H1 (cell line): Measurements from ENCODE around the gene DHFR2. TPM values are rescaled to one million over a fixed set of nuclear protein-coding genes. Genes with fewer than 3 reads are reported as not detected.

Experiments
- CTCF ChIA-PET: fragments of 300-600 bp; sonication (Branson Sonifier 250); formaldehyde crosslinking; loops from one replicate; lab custom pipeline; 2021; ENCODE audit not compliant: partially characterized antibody; lab: Charles Lee
- POLR2A ChIA-PET: fragments of 300-600 bp; sonication (Branson Sonifier 250); formaldehyde crosslinking; loops from one replicate; lab custom pipeline; 2021; ENCODE audit warnings: inconsistent platforms; ENCODE audit not compliant: partially characterized antibody; lab: Charles Lee
- DNase-seq, 2 experiments: peaks; one replicate each; pipeline versions ENCODE4 v3.0.0 to v3.0.0-alpha.2; 2010 to 2022; ENCODE audit warnings: low spot score in 2 of 2, low read depth in 1 of 2, mixed read lengths in 1 of 2
- FAIRE-seq: peaks from 2 replicates; lab custom pipeline; 2011; peaks lifted over from hg19 to GRCh38; lab: Jason Lieb, UNC
- H2AFZ ChIP-seq: 2 replicates; pipeline ENCODE4 v1.8.1; 2012; ENCODE audit warnings: low read length, inconsistent platforms
- H2AK5ac ChIP-seq: 2 replicates; pipeline ENCODE4 v1.6.1; 2013; ENCODE audit warnings: low read depth, low read length
- H2BK120ac ChIP-seq: replicated peaks from 2 replicates; pipeline ENCODE3; 2013; ENCODE audit warnings: low read depth, low read length, inconsistent platforms
- H2BK12ac ChIP-seq: 2 replicates; pipeline ENCODE4 v1.6.1; 2013; ENCODE audit warnings: low read depth, low read length
- H2BK15ac ChIP-seq: 2 replicates; pipeline ENCODE4 v1.6.1; 2013; ENCODE audit warnings: low read length
- H2BK20ac ChIP-seq: 2 replicates; pipeline ENCODE4 v1.6.1; 2013; ENCODE audit warnings: low read length
- H2BK5ac ChIP-seq: 2 replicates; pipeline ENCODE4 v1.6.1; 2013; ENCODE audit warnings: low read depth, low read length
- H3K14ac ChIP-seq: 2 replicates; pipeline ENCODE4 v1.6.1; 2013; ENCODE audit warnings: inconsistent platforms; ENCODE audit not compliant: insufficient read length
- H3K18ac ChIP-seq: 2 replicates; pipeline ENCODE4 v1.6.1; 2013; ENCODE audit warnings: low read length; ENCODE audit errors: extremely low read depth
- H3K23ac ChIP-seq: 2 replicates; pipeline ENCODE4 v1.6.1; 2013; ENCODE audit warnings: inconsistent platforms; ENCODE audit not compliant: insufficient read length
- H3K23me2 ChIP-seq: 2 replicates; pipeline ENCODE4 v1.6.1; 2013; ENCODE audit warnings: low read depth, low read length
- H3K27ac ChIP-seq: 2 replicates; pipeline ENCODE4 v1.6.1; 2011; ENCODE audit warnings: low read depth, low read length, inconsistent platforms
- H3K27me3 ChIP-seq, 4 experiments: replicated peaks in 1 of 4; 1 replicate in 1 of 4; 2 replicates in 3 of 4; pipeline versions ENCODE4 v1.6.1 to v1.8.1; 2011 to 2013; ENCODE audit warnings: low read length in 3 of 4, mild to moderate bottlenecking in 3 of 4, inconsistent platforms in 2 of 4, mixed read lengths in 2 of 4, moderate library complexity in 1 of 4; ENCODE audit not compliant: control insufficient read depth in 3 of 4, insufficient read depth in 3 of 4; ENCODE audit errors: extremely low read depth in 1 of 4
- H3K36me3 ChIP-seq, 4 experiments: 2 replicates each; pipeline versions ENCODE4 v1.6.1 to v1.8.1; 2011 to 2013; ENCODE audit warnings: mild to moderate bottlenecking in 4 of 4, low read length in 3 of 4, moderate library complexity in 2 of 4, control low read depth in 1 of 4, inconsistent platforms in 1 of 4; ENCODE audit not compliant: insufficient read depth in 4 of 4, control insufficient read depth in 2 of 4
- H3K4ac ChIP-seq: replicated peaks from 2 replicates; pipeline ENCODE3; 2013; ENCODE audit warnings: low read length, low read depth, mixed read lengths, inconsistent platforms; ENCODE audit not compliant: insufficient read length
- H3K4me1 ChIP-seq, 4 experiments: replicated peaks in 1 of 4; 1 replicate in 1 of 4; 2 replicates in 3 of 4; pipeline versions ENCODE4 v1.6.1 to v1.8.1; 2011 to 2013; ENCODE audit warnings: low read length in 3 of 4, inconsistent platforms in 2 of 4, mixed read lengths in 1 of 4; ENCODE audit not compliant: insufficient read depth in 4 of 4, control insufficient read depth in 3 of 4
- H3K4me2 ChIP-seq, 2 experiments: 2 replicates each; pipeline versions ENCODE4 v1.6.1 to v1.8.1; 2011 to 2013; ENCODE audit warnings: low read depth in 2 of 2, low read length in 2 of 2, control low read depth in 1 of 2, inconsistent platforms in 1 of 2, mild to moderate bottlenecking in 1 of 2; ENCODE audit not compliant: insufficient read depth in 1 of 2
- H3K4me3 ChIP-seq, 4 experiments: fragments of 200-600, 300-600 bp in 1 of 4; sonication (generic), shearing (Covaris generic), sonication (Bioruptor Twin) in 1 of 4; 2 replicates each; pipeline versions ENCODE4 v1.5.1 to v1.8.1; 2011 to 2016; ENCODE audit warnings: low read length in 4 of 4, low read depth in 3 of 4, control low read depth in 2 of 4, inconsistent platforms in 2 of 4, mild to moderate bottlenecking in 2 of 4, mixed read lengths in 1 of 4, moderate library complexity in 1 of 4; ENCODE audit not compliant: insufficient read depth in 2 of 4; ENCODE audit errors: extremely low read depth in 1 of 4
- H3K56ac ChIP-seq: replicated peaks from 2 replicates; pipeline ENCODE3; 2013; ENCODE audit warnings: low read depth, mild to moderate bottlenecking, mixed read lengths, low read length, inconsistent platforms; ENCODE audit not compliant: insufficient read length
- H3K79me1 ChIP-seq: 2 replicates; pipeline ENCODE4 v1.6.1; 2013; ENCODE audit warnings: low read depth, low read length, control low read depth
- H3K79me2 ChIP-seq, 2 experiments: 2 replicates each; pipeline versions ENCODE4 v1.6.1 to v1.8.1; 2012 to 2013; ENCODE audit warnings: low read length in 2 of 2, mild to moderate bottlenecking in 2 of 2, inconsistent platforms in 1 of 2; ENCODE audit not compliant: insufficient read depth in 2 of 2, control insufficient read depth in 1 of 2
- H3K9ac ChIP-seq, 4 experiments: replicated peaks in 1 of 4; 1 replicate in 1 of 4; 2 replicates in 3 of 4; pipeline versions ENCODE4 v1.6.1 to v1.8.1; 2011 to 2013; ENCODE audit warnings: low read depth in 3 of 4, low read length in 3 of 4, control low read depth in 2 of 4, mild to moderate bottlenecking in 2 of 4, moderate library complexity in 2 of 4, inconsistent platforms in 1 of 4; ENCODE audit errors: extremely low read depth in 1 of 4
- H3K9me3 ChIP-seq, 2 experiments: 2 replicates each; pipeline versions ENCODE4 v1.6.1 to v1.8.1; 2012 to 2013; ENCODE audit warnings: mild to moderate bottlenecking in 2 of 2, moderate library complexity in 2 of 2, control low read depth in 1 of 2, inconsistent platforms in 1 of 2, low read depth in 1 of 2, low read length in 1 of 2, mixed read lengths in 1 of 2; ENCODE audit not compliant: insufficient read depth in 2 of 2
- H4K20me1 ChIP-seq, 2 experiments: replicated peaks in 1 of 2; 2 replicates each; pipeline versions ENCODE3 to v1.8.1; 2011 to 2013; ENCODE audit warnings: inconsistent platforms in 2 of 2, low read length in 2 of 2, mild to moderate bottlenecking in 1 of 2; ENCODE audit not compliant: insufficient read depth in 2 of 2, control insufficient read depth in 1 of 2
- H4K5ac ChIP-seq: 2 replicates; pipeline ENCODE4 v1.6.1; 2013; ENCODE audit warnings: low read length, low read depth, mixed read lengths, inconsistent platforms; ENCODE audit not compliant: insufficient read length
- H4K8ac ChIP-seq: 2 replicates; pipeline ENCODE4 v1.8.0; 2013; ENCODE audit warnings: mild to moderate bottlenecking, moderate library complexity, low read length, inconsistent platforms; ENCODE audit not compliant: insufficient read depth; ENCODE audit errors: extremely low read depth
- H4K91ac ChIP-seq: replicated peaks from 2 replicates; pipeline ENCODE3; 2013; ENCODE audit warnings: low read length, mixed read lengths, inconsistent platforms; ENCODE audit not compliant: insufficient read length
- CEBPB ChIP-seq: IDR thresholded peaks from 2 replicates; pipeline ENCODE4 v1.6.1; 2012; ENCODE audit warnings: low read depth, low read length
- CHD1 ChIP-seq: IDR thresholded peaks from 2 replicates; pipeline ENCODE4 v1.6.1; 2012; ENCODE audit warnings: low read depth, low read length, improper control_type of control experiment
- PHF8 ChIP-seq: fragments of 200-600 bp; sonication (generic); conservative IDR thresholded peaks from 2 replicates; pipeline ENCODE4 v1.7.1; 2012; ENCODE audit warnings: low read depth, mild to moderate bottlenecking, inconsistent platforms, low read length, moderate library complexity
- SUZ12 ChIP-seq: fragments of 200-600 bp; sonication (generic); IDR thresholded peaks from 2 replicates; pipeline ENCODE4 v1.6.1; 2012; ENCODE audit warnings: mild to moderate bottlenecking, inconsistent platforms, low read length, moderate library complexity, mixed read lengths
- WGBS, 2 experiments: shearing (Covaris generic) in 1 of 2; methylation state at CpG; one replicate each; pipeline versions ENCODE4 v1.1.6 to v1.1.7; 2013 to 2015; ENCODE audit warnings: low lambda C conversion rate in 2 of 2, mixed read lengths in 2 of 2, inconsistent platforms in 1 of 2, low coverage in 1 of 2, missing lambda C conversion rate in 1 of 2; ENCODE audit not compliant: insufficient replicate concordance in 2 of 2, insufficient coverage in 1 of 2, insufficient read length in 1 of 2; ENCODE audit errors: extremely low coverage in 1 of 2, missing lambda C conversion rate in 1 of 2; 5-methylcytosine and 5-hydroxymethylcytosine counted together
- polyA plus RNA-seq, 7 experiments: library from polyadenylated mRNA; depleted of rRNA in 3 of 7; stranded (reverse) in 5 of 7; unstranded in 2 of 7; fragments of >200 nt in 5 of 7; fragments of 200-250 nt in 2 of 7; gene quantifications; 1 replicate in 5 of 7; 2 replicates in 1 of 7; 4 replicates in 1 of 7; pipeline versions ENCODE4 v1.2.1 to v1.2.3, GENCODE V29; 2011 to 2013; ENCODE audit warnings: missing spikeins in 2 of 7, mixed read lengths in 2 of 7
- total RNA-seq: library from RNA; stranded (reverse); fragmentation: NEBNext Ultra II Directional; extraction: Animal tissue kit (Norgen Biotek cat#: 25700); gene quantifications from 2 replicates; pipeline ENCODE4 v1.2.1, GENCODE V29; 2021

The DHFR2 gene
- total and polyA plus RNA-seq, 2 of the 8 experiments (the other 6 are each of a cell fraction or from before 2014, with no cell fraction given): 0.59 to 2.6 TPM

DNA sequence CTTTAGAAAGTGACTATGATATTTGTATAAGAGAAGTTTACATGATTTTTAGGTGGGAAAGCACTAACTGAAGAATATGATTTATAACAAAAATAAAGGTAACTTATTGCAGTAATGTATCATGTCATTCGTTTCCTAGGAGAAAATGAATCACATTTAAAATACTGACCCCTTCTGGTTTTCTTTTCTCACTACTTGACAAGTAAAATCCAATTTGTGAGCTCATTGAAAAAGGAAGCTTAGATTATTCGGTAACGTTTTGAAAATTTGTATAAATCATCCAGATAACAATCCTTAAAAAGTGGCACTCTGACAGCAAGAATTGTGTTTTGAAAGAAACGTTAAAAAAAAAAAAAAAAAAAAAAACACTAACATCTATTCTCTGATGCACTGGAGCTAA, 39.1 kb upstream of the DHFR2 start:
- Histone ChIP-seq H3K56ac (no peak overlapping the region), H4K20me1 (no peaks in the 10 kb centered on the region), H2BK5ac (no peak overlapping the region), H3K9ac (no peak overlapping the region), H3K79me2 (no peaks in the 10 kb centered on the region), H2BK12ac (no peak overlapping the region), H3K23me2 (no peaks in the 10 kb centered on the region), H2BK20ac (no peak overlapping the region), H4K8ac (no peak overlapping the region), H3K23ac (no peak overlapping the region), H4K91ac (no peak overlapping the region), H4K5ac (no peak overlapping the region), H2AFZ (no peak overlapping the region), H3K27ac (no peak overlapping the region), H3K4ac (no peak overlapping the region), H2BK15ac (no peak overlapping the region), H3K9me3 (no peaks in the 10 kb centered on the region), H3K27me3 (no peaks in the 10 kb centered on the region), H3K14ac (no peak overlapping the region), H3K4me3 (no peak overlapping the region), H3K36me3 (no peaks in the 10 kb centered on the region; a peak in 1 of 8 replicates), H3K79me1 (no peaks in the 10 kb centered on the region), H3K18ac (no peak overlapping the region), H3K4me1 (no peaks in the 10 kb centered on the region), H3K4me2 (no peak overlapping the region), H2AK5ac (no peak overlapping the region), H2BK120ac (no peak overlapping the region)
- ChIA-PET POLR2A (no interaction called here), CTCF (interaction anchor here (0.6 to 1.2 kb wide), 5 partner anchors 8 to 97 kb away, joined by 3 to 5 read pairs (median 3); no protein-coding TSS in a partner anchor)
- DNase-seq: no peak
- 94% methylated on average over 3 of the region's 4 CpGs; no CpG with 5 or more reads in 1 of the 2 experiments for WGBS, 2 experiments
- FAIRE-seq: no peak
- TF ChIP-seq SUZ12 (no peak), PHF8 (no peak), CEBPB (no peak), CHD1 (no peak)
